B cell (primary cell): ENCODE results near the gene TTC1.

ENCODE experiments used
- CTCF ChIP-seq: fragments of 200-600 bp; IDR thresholded peaks from one replicate; pipeline ENCODE4 v1.8.0; 2022; ENCODE audit warnings: antibody characterized with exemption, mild to moderate bottlenecking
- EZH2 ChIP-seq: IDR thresholded peaks from 2 replicates; pipeline ENCODE4 v1.6.1; 2012; ENCODE audit warnings: borderline replicate concordance, low read depth, mild to moderate bottlenecking, moderate library complexity, low read length; ENCODE audit not compliant: insufficient read depth, poor library complexity, severe bottlenecking

GRCh38 chr5:160020266-160020770, 11.4 kb downstream of the TTC1 start:
- TF ChIP-seq CTCF, result no peak
- TF ChIP-seq EZH2, result no peak
